GM20431 (cell line): ENCODE results near the gene SLC26A9.

ENCODE experiments used
- in situ Hi-C: fragments of 300-500 bp; cut with MseI, MboI; formaldehyde crosslinking; loops from one replicate; pipeline ENCODE4 v1.15.0; 2020; ENCODE audit warnings: low sequenced_read_pairs; ENCODE audit not compliant: unreplicated experiment

SLC26A9 gene

DNA sequence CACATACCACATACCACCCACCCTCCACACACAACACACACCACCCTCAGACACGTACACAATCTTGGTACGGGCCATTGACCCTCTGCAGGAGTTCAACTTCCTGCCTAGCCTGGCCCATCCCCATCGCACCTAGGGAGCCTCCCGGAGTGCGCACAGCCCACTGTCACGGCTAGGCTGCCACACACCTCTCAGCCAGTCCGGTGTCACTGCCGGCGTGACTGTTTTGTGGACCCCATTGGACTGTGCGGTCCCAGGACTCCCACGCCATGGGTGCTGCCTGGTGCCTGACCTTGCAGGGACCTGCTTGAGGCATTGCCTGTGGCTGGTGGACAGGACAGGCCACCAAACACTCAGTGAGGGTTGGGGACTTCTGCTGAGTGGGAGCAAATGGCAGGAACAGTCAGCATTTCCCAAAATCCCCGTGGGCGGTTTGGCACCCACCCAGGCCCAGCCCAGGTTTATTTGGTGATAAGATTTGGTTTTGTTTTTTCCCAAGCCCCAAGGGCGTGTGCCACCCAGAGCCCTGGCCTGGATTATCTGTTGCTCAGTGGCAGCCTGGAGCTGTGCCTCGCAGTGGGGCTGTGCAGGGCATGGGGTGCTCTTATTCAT is 32.2 kb upstream of the SLC26A9 start:
- in situ Hi-C loops: no loop called here

DNA sequence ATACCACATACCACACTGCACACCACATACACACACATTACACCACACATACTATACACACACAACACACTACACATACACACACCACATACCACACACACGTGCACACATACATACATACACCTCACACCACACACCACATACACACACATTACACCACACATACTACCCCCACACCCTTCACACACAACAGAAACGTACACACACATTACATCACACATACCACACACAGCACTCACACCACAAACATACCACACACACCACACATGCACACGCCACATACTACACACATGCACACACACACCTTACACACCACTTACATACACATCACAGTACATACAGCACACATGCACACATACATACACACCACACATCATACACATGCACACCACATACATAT is 31.5 kb upstream of the SLC26A9 start:
- in situ Hi-C loops: no loop called here

DNA sequence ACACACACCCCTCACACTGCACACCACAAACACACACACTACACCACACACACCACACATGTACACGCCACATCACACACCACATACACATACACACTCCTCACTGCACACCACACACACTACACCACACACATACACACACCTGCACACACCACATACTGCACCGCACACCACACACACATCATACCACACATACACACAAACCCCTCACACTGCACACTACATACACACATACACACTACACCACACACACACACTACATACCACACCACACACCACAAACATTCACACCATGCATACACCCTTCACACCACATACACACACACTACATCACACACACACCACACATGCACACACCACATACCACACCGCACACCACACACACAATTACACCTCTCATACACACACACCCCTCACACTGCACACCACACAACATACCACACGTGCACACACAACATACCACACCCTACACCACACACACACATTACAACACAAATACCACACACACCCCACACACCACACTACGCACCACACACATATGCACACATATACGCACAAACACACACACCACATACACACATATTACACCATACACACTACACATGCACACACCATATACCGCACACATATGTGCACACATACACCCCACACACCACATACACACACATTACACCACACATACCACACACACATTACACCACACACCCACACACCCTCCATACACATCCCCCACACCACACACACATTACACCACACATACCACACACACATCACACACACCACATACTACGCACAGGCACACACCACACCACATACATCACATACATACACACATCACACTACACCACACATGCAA is 30.3 kb upstream of the SLC26A9 start:
- in situ Hi-C loops: no loop called here

DNA sequence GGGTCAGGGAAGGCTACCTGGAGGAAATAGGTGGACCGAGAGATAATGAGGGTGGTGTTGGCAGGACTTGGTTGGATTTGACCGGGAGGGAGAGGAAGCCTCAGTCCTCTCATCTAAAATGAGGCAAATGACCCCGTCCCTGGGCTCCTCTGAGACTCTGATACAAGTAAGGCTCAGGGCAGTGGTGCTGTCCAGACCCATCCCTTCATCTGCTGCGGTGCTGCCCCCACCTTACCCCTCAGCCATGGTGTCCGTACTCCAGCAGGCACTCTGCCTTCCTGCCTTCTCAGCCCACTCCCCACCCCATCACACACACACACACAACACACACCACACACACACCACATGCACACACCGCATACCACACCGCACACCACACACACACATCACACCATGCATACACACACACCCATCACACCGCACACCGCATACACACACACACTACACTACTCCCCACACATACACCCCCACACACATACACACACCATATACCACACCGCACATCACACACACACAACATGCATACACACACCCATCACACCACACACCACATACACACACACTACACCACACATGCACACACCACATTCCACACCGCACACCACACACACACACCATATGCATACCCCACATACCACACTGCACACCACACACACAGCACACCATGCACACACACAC is 29.4 kb upstream of the SLC26A9 start:
- in situ Hi-C loops: no loop called here

DNA sequence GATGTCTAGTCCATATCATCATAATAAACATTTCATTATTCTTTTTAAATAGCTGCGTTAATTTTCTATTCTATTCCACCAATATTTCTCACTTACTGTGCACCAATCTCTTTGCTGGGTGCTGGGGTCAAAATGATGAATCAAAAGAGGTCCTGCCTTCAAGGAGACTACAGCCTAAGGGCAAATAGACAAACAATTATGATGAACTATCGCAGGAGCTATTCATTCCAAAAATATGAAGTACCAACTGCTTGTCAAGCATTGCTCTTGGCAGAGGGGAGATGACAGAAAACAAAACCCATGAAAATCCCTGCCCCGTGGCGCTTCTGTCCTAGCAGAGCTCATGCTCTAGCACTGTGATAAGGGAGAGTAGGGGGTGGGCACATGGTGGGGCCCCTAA is 28.8 kb upstream of the SLC26A9 start:
- in situ Hi-C loops: no loop called here

DNA sequence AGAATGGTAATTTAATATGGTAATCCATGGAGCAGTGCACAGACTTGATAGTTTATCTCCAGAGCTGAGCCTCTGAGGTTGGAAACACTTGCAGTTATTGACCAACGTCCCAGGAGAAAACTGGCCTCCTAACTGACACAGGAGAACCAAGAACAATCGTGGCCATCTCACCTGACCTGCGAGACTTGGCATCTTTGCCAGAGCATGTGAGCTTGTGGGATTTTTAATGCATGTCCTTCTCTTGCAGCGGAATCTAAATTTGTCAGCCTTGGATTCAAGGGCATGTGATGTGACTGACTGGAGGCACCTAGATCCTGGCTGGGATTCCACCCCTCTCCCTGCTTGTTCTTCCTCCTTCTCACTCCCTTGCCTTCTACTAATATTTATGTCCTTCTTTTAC is 27.8 kb upstream of the SLC26A9 start:
- in situ Hi-C loops: no loop called here

DNA sequence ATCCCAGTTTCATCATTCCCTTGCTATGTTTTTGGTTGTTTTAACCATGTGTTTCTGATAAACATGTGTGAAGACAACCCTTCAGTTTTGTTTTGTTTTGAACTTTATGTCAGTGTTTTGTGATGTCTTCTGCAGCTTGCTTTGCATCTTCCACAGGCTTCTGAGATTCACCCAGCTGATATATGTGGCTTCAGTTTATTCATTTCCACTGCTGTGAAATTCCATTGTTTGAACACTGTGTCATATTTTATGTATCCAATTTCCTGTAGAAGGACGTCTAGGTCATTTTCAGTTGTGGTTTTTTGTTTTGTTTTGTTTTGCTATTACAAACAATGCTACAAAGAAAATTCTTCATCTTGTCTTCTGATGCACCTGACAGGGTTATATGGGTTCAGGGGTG is 27.2 kb upstream of the SLC26A9 start:
- in situ Hi-C loops: no loop called here

DNA sequence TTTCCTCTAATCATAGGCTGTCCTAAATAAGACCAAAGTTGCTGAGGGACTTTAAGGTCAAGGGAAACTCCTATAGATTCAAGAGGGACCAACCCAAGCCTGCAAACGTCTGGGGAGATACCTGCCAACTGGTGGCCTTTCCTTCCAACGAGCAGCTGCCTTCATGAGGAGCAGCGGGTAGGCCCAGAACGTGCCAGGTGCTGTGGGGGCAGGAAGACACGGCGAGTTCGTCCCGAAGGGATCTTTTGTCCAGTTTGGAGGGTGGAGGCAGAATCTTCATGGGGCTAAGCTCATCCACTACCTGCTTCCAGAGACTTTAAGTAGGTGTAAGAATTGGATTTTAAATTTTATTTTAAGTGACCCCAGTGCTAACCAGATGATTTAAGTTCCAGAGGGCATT is 26.0 kb upstream of the SLC26A9 start:
- in situ Hi-C loops: no loop called here

DNA sequence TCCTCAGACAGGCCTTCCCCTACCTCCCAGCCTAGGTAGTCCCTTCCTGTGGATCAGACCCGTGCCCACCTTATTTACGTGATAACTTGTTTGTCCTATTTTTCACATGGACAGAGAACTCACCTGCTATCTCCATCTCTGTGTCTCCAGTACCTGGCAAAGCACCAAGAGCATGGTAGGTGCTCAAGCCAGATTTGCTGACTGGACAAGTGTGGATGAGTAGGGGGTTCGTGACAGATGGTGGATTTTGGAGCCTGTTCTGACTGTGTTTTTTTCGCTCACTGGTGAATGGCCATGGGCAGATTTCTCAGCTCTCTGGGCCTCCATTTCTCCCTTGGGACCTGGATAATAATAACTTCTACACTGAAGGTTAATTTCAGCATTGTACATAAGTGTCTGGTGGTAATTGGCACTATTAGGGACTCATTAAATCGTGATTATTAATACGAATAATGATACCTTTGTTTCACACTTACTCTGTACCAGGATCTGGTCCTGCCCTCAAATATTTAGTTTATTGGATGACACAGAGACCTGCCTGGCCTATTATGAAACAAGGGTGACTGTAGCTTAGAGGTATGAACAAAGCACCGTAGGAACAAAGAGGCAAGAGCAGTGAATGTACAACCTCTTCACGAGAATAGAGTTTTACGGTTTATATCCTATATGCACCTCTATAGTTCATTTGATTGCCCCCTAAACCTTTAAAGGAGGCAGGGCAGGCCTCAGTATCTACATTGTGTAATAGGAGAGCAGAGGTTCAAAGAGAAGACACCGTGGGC is 24.5 kb upstream of the SLC26A9 start:
- in situ Hi-C loops: no loop called here

DNA sequence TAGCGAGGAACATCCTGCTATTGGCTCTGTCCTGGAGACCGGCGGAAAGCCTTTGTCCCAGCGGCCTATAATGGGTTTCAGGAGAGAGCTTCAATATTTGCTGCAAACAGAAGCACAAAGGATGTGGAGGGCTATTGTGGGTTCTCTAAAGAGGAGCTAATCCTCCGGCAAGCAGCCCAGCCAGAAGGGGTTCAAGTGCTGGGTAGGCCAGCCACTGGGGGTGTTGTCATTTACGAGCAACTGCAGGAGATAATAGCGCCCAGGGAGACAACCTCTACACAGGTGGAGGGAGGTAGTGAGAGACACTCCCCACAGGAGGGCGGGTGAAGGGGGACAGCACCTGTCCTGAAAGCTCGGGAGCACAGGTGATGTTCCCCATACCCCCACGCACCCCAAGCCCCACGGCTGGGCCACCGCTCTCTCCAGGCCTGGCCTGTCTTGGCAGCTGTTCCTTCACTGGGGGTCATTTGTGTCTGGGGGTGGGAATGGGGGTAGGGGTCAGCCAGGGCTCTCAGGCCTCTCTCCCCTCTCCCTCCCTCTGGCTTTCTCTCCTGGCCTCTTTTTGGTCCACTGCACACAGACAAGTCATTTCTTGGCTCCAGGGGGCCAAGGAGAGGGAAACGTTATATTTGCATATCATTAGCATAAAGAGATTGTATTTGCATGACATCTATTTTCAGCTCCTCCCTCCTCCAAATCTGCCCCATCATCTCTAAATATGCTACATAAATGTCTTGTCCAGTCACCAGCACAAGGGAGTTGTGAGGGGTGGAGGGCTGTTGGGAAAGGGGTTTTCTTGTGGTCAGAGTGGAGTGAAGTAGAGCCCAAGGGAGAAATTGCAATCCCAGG is 22.0 kb upstream of the SLC26A9 start:
- in situ Hi-C loops: no loop called here

DNA sequence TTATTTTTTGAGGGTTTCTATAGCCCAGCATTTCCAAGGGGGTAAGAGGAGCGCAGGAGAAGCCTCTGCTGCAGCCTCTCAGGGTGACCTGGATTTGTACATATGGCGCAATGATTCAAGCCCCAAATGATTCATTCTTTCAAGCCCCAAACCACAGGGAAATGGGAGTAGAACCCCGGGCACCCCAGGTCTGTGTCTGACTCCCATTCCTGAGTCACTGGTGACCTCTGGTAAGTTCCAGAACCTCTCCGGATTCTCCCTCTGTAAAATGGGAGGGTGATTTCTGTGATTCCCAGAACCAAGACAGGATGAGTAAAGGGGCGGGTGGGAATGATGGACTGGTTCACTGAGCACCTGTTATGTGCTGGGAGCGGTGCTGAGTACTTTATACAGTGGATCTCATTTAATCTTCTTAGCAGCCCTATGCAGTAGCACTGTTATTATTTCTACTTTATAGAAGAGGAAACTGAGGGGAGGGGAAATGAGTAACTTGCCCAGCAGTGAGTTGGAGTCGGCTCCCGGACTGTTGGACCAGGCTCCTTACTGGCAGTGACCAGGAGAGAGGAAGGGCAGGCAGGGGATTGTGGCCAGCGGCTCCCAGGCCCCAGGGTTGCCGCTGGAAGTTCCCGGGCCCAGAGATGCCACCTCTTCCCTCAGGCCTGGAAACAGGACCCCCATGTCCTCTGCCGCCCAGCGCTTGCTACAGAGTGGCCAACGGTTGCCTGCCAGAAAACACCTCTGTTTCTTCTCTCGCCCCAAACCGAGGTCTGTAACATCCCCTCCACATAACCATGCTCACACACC is 20.3 kb upstream of the SLC26A9 start:
- in situ Hi-C loops: no loop called here

DNA sequence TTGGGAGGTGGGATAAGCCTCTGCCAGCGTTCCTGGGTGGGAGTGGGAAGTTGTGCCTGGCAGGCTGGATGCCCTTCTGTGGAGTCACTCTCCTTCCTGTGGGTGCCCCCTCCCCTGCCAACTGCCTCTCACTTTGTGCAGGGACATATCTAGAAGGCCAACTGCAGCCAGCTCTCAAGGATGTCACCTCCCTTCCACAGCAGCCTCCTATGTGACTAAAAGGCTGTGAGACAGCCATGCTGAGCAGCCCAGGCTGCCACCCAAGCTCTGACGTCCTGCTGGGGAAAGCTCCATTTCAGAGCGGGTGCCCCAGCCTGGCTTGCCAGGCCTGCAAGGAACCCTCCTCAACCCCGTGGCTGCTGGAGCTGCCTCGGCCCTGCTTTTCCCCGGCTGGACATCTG is 19.6 kb upstream of the SLC26A9 start:
- in situ Hi-C loops: no loop called here

DNA sequence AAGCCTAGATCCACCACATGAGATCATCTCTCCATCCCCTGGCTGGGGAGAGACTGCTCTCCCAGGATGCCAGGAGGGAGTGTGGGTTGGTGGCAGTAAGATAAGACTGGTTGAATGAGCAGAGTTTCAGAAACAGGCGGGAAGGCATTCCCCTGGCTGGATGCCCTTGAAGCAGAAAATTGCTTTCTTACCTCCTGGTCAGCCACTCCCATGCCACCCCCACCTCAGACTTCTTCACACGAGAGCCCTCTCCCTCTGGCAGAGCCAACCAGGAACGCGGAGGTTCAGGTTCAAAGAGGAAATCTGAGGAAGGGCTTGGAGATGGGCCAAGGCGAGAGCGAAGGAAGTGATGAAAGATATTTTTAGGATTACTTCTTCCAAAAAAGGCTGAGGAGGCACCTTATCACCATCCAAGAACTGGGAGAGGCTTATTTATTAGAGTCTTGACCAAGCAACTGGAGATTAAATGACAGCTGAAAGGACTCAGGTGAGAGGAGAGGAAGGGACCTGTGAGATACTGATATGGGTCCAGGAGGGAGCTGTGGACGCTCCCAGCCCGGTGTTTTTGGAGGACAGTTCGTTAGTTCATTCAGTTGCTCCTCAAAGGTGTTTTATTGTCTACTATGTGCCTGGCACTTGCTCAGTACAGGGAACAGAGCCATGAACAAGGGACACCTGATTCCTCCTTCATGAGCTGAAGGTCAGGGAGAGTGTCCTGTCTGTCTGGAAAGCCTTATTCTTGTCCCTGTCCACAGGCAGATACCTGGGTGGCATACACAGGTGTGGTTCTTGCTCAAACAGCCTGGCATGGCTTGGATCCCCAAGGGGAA is 18.9 kb upstream of the SLC26A9 start:
- in situ Hi-C loops: no loop called here

DNA sequence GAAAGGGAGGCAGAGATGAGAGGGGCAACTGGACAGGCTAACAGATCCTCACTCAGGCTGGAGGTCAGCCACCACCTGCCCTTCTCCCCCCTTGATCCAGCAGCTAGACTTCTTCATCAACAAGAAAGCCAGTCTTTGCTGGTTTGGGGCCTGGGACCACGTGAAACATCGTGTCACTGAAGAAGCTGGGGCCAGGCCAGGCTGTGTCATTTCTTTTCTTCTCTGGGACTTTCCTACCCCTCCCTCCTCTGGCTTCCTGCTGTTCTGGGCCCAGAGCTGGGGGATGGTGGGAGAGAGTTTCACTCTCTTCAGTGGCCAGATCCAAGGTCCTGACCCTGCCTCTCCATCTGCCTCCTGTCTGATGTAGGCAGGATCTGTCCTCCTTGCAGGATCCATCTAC is 18.1 kb upstream of the SLC26A9 start:
- in situ Hi-C loops: no loop called here

DNA sequence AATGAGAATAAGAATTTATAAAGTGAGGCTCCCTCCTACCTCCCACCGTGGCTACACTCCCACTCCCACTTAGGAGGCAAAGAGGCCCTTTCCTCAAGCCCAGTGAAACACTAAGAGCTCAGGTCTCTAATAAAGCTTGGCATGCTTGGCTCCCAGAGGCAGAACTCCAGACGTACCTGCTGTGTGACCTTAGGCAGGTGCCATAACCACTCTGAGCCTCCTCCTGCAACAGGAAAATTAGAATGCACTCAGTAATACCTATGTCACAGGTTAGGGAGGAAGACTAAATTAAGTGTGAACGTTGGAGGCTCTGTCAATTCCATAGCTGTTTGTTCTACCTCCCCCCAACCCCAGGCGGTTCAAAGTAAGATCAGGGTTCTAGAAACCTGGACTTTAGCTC is 16.5 kb upstream of the SLC26A9 start:
- in situ Hi-C loops: no loop called here

DNA sequence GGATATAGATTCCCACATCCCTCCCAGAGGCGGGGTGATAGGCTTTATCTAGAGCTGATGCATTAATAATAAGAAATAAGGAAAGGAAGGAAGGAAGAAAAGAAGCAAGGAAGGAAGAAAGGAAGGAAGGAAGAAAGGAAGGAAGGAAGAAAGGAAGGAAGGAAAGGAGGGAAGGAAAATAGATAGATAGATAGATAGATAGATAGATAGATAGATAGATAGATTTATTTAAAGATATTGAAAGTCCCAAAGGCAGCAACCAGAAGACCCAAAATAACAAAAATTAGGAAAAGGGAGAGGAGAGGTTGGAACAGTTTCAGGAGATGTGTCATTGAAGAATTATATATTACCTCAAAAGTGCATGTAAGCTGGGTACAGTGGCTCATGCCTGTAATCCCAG is 12.2 kb upstream of the SLC26A9 start:
- in situ Hi-C loops: no loop called here

DNA sequence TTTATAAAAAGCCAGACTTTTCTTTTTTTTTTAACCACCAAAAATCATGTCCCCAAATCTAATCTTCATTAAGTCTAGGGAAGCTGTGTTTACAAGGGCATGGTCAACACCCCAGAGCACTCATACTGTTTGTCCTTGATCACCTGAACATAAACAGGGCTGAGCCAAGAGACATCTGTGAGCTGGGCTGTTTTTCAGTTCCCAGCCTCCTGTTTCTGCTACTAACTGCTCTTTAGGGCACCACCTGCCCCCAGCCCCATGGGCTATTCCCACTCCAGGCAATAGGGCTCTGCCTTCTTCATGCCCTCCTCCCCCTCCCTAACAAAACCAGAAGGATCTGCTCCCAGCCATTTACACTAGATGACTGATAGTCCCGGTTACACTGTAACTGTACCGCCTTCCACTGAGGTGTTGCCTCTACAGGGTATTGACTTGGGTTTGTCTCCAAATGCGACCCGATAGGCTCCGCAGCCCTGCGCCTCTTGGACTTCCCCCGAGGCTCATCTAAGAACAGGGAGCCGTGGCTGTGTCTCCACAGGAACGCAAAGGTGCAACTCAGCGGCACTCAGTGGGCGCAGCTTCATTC is 11.7 kb upstream of the SLC26A9 start:
- in situ Hi-C loops: no loop called here

DNA sequence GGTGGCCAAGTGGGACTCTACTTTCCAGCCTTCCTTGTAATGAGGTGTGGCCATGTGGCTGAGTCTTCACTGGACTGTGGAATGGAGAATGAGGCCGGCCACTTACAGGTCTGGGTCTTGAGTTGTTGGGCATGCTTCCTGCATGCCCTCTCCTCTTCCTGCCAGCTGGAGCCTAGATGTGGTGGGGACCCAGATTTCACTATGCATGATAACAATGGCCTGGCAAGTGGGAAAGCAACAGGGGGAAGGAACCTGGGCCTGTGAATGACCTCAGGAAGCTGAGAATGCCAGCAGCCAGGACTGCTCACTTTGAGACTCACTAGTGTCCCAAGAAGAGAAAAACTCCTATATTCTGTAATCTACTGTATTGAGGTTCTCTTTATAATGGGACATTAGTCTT is 8.5 kb upstream of the SLC26A9 start:
- in situ Hi-C loops: no loop called here
